GM13977 (cell line): ENCODE data around the gene HOXA13.

Experiments
- DNase-seq: peaks from one replicate; pipeline ENCODE4 v3.0.0; 2012; ENCODE audit warnings: low spot score
- CTCF ChIP-seq: IDR thresholded peaks from 2 replicates; pipeline ENCODE4 v1.5.1; 2012; ENCODE audit warnings: mild to moderate bottlenecking, control low read depth; ENCODE audit not compliant: insufficient read depth; ENCODE audit errors: extremely low read depth, missing control alignments
- in situ Hi-C: fragments of 300-500 bp; cut with MboI; formaldehyde crosslinking; loops from one replicate; pipeline ENCODE4 v1.12.0; 2022; ENCODE audit warnings: low sequenced_read_pairs, low pct_unique_long_range_greater_than_20kb, mixed read lengths, inconsistent platforms; ENCODE audit not compliant: unreplicated experiment

The HOXA13 gene

GRCh38 chr7:27154369-27154768 lies 45.5 kb downstream of the HOXA13 start:
- TF ChIP-seq CTCF: no peak
- no peak for DNase-seq
- in situ Hi-C loops: loop anchor here (10.0 to 25.0 kb wide), 2 partner anchors 90 to 792 kb away; partner anchors contain the start of gene EVX1

DNA sequence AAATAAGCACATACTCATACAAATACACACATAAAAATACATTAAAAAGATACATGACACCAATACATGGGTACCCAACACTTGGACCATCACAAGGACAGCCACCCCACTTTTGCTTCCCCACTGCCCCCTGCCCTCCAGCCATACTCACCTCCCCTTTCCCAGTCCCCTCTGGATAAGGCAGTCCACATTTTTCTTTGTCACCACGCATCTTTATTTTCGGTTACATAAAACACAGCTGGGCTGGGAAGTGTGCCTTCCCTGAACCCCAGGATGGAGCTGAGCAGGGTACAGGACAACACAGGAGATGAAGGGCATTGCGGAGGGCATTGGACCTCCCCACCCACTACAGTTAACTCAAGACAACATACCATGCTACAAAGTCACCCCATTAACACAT lies 46.4 kb downstream of the HOXA13 start:
- TF ChIP-seq CTCF: no peak
- in situ Hi-C loops: loop anchor here (10.0 to 25.0 kb wide), 2 partner anchors 91 to 791 kb away; partner anchors contain the start of gene EVX1
- DNase-seq: no peak

DNA sequence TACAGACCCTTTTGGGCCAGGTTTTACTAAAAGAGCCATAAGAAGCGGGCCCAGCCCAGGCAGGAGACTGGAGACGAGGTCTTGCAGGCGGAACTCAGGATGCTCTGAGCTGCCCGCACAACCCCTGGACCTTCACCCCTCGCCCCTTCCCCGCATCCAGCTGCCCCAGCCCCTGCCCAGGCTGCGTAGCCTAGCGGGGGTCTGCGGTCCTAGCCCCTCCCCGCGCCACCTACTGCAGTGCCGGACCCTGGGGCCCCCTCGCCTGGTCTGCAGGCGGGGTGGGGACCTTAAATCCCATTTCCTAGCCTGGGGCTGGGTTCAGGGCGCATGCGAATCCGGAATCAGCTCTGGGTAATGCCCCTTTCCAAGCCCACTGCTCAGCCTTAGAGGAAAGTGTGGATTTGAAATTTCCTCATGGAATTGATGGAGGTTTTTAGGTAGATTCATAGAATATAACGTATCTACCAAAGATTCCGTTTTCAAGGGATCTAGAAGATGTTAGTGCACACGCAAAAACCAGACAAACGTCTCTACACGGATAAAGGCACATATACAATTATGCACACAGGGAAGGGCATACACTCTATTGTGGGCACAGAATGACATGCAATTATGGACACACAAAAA lies 47.0 kb downstream of the HOXA13 start:
- no peak for TF ChIP-seq CTCF
- in situ Hi-C loops: loop anchor here (10.0 to 25.0 kb wide), 2 partner anchors 92 to 791 kb away; partner anchors contain the start of gene EVX1

DNA sequence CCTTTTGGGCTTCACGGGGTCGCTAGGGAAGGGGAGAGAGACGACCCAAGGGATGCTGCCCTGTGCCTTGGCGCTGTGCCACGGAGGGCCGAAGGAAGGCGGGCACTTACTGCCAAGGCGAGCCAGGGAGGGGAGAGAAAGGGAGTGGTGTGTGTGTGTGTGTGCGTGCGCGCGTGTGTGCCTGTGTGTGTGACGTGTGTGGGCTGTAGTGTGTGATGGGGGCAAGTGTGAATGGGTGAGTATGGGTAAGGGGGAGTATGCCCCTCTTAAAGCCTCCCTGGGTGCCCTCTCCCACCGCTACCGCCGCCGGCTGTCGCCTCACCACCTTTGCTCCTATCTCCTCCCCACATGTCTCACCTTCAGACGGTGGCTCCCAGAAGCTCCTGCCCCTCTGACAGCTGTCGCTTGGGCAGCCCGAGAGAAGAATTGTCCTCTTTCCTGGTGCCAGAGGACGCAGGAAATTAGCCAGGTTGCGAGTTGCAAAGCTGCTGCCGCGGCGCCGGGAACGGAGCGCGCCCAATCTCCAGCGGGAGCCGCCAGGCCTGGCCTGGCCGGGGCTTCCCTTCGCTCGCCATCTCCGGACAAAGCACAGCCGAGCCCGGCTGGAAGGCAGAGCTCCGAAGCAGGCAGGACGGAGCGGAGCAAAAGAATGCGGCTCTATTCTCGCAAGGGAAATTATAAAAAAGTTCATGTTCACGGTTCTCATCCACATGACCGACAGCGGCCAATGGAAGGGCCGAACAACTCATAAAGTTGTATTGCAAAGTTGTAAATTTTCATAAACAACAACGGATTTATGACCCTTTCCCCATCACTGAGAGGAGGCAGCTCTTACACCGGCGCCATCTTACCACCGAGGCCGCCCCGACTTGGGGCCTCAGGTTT lies 47.7 kb downstream of the HOXA13 start, which contains the start of gene HOXA3:
Gene HOXA3, minus strand, starts transcription at position 653 of the 885 bp plus-strand sequence. CDS start 41,943 bp downstream, outside the sequence.
- in situ Hi-C loops: loop anchor here (10.0 to 25.0 kb wide), 2 partner anchors 93 to 790 kb away; partner anchors contain the start of gene EVX1
- TF ChIP-seq CTCF: no peak
- DNase-seq: no peak

More for the DNA sequence above, 47.0 kb downstream of the HOXA13 start:
- DNase-seq: no peak

- TF ChIP-seq CTCF: no peak
- no peak for DNase-seq
- in situ Hi-C loops: loop anchor here (10.0 to 25.0 kb wide), 2 partner anchors 93 to 789 kb away; partner anchors contain the start of gene EVX1
Measured at GRCh38 chr7:27151341-27151930, 48.5 kb downstream of the HOXA13 start.
